H1 (cell line): ENCODE data around the gene ADAMTS17. TPM values are rescaled to one million over a fixed set of nuclear protein-coding genes. Genes with fewer than 3 reads are reported as not detected.

Experiments used
- CBX8 ChIP-seq: fragments of 300-800, 300-1000 bp; sonication (generic); IDR thresholded peaks from 2 replicates; pipeline ENCODE4 v1.7.1; 2016; ENCODE audit warnings: low read depth, low read length, borderline replicate concordance
- CEBPB ChIP-seq: IDR thresholded peaks from 2 replicates; pipeline ENCODE4 v1.6.1; 2012; ENCODE audit warnings: low read depth, low read length
- CHD7 ChIP-seq: fragments of 300-600 bp; sonication (generic); IDR thresholded peaks from 2 replicates; pipeline ENCODE4 v1.7.1; 2012; ENCODE audit warnings: low read length, moderate library complexity, mild to moderate bottlenecking, inconsistent platforms; ENCODE audit not compliant: insufficient replicate concordance
- EGR1 ChIP-seq: IDR thresholded peaks from 2 replicates; pipeline ENCODE4 v1.6.1; 2011; ENCODE audit warnings: low read depth, low read length, borderline replicate concordance
- FOSL1 ChIP-seq: IDR thresholded peaks from 2 replicates; pipeline ENCODE4 v1.6.1; 2011; ENCODE audit warnings: mild to moderate bottlenecking, low read depth, low read length, moderate library complexity; ENCODE audit not compliant: insufficient read depth
- NRF1 ChIP-seq: IDR thresholded peaks from 2 replicates; pipeline ENCODE4 v1.6.1; 2011; ENCODE audit warnings: mild to moderate bottlenecking, low read depth, low read length, improper control_type of control experiment
- POLR2AphosphoS5 ChIP-seq: IDR thresholded peaks from 2 replicates; pipeline ENCODE4 v1.6.1; 2011; ENCODE audit warnings: low read depth, low read length
- SRF ChIP-seq: IDR thresholded peaks from 2 replicates; pipeline ENCODE4 v1.6.1; 2011; ENCODE audit warnings: mild to moderate bottlenecking, low read depth, low read length, moderate library complexity
- SUZ12 ChIP-seq: fragments of 200-600 bp; sonication (generic); IDR thresholded peaks from 2 replicates; pipeline ENCODE4 v1.6.1; 2012; ENCODE audit warnings: mild to moderate bottlenecking, inconsistent platforms, low read length, moderate library complexity, mixed read lengths
- TBP ChIP-seq: IDR thresholded peaks from 2 replicates; pipeline ENCODE4 v1.6.1; 2011; ENCODE audit warnings: low read depth, low read length, improper control_type of control experiment
- polyA plus RNA-seq, 7 experiments: library from polyadenylated mRNA; depleted of rRNA in 3 of 7; stranded (reverse) in 5 of 7; unstranded in 2 of 7; fragments of >200 nt in 5 of 7; fragments of 200-250 nt in 2 of 7; gene quantifications; 1 replicate in 5 of 7; 2 replicates in 1 of 7; 4 replicates in 1 of 7; pipeline versions ENCODE4 v1.2.1 to v1.2.3, GENCODE V29; 2011 to 2013; ENCODE audit warnings: missing spikeins in 2 of 7, mixed read lengths in 2 of 7
- total RNA-seq: library from RNA; stranded (reverse); fragmentation: NEBNext Ultra II Directional; extraction: Animal tissue kit (Norgen Biotek cat#: 25700); gene quantifications from 2 replicates; pipeline ENCODE4 v1.2.1, GENCODE V29; 2021
- TF ChIP-seq, protein P1 (sequence below): IDR thresholded peaks from 2 replicates; pipeline ENCODE4 v1.6.1; 2011; ENCODE audit warnings: low read depth, mild to moderate bottlenecking, low read length; ENCODE audit not compliant: insufficient read depth

Gene ADAMTS17
- total and polyA plus RNA-seq, 2 of the 8 experiments (the other 6 are each of a cell fraction or from before 2014, with no cell fraction given): 0.51 to 1.7 TPM

DNA sequence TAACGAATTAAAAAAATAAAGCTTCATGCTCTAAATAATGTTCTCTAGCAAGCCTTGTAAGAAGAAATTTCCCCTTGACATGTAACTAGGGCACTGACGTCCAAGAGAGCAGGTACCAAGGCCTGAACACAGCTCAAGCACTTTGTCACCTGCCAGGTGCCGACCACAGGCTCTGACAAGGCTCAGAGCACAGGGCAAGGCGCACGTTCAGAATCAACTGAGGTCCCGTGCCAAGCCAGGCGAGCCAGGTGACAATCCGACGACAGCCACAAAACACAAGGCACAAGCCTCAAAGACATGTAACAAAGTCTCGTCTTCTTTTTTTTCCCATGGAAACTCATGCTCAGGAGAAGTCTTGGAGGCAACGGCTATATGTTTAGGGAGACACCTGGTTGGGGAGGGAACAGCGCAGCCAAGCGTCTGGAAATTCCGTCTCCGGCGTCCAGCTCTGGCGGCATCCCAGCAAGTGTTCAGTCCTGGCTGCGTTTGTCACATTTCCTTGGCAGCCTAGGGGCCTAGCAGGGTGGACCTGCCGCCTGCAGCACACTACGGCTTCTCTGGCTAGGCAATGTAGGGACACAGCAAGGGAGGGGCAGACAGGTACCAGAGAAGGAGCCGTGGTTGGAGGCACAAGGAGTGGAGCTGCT, 76.7 kb downstream of the ADAMTS17 start (continued):
- TF ChIP-seq CHD7 (no peak), EGR1 (no peak), CEBPB (no peak), NRF1 (no peak), TBP (no peak), SRF (no peak), FOSL1 (no peak), SUZ12 (no peak), POLR2AphosphoS5 (no peak), CBX8 (no peak)
- TF ChIP-seq, protein P1, sequence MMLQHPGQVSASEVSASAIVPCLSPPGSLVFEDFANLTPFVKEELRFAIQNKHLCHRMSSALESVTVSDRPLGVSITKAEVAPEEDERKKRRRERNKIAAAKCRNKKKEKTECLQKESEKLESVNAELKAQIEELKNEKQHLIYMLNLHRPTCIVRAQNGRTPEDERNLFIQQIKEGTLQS: no peak
